UCSD-AML1 (cell line): Measurements from ENCODE around the gene RASGEF1C.
"Not testable (repeated sequence)": the region's sequence is repeated elsewhere in the genome, so short reads cannot be mapped to it uniquely, and the experiment has no call there.

Source experiments
- DNase-seq: peaks from one replicate; lab custom pipeline; 2025; ENCODE audit not compliant: unreplicated experiment; lab: John Stamatoyannopoulos, UW

The RASGEF1C gene

DNA sequence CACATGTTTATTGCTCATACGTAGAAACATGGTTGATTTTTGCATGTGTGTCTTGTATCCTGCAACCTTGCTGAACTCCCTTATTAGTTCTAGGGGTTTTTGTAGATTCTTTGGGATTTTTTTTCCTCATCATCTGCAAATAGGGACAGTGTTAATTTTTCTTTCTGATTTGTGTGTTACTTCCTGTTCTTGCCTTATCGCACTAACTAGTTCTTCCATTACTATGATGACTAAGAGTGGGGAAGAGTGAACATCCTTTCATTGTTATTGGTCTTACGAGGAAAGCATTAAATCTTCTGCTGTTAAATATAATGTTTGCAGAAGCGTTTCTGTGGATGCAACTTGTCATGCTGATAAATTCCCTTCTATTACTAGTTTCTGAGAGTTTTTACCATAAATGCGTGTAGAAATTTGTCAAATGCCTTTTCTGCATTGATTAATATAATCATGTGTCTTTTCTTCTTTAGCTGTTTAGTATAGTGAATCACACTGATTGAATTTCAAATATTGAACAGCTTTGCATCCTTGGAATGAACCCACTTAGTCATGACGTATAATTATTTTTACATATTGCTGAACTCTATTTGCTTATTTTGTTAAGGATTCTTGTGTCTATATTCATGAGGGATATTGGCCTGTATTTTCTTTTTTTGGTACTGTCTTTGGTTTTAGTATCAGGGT lies 105.4 kb downstream of the RASGEF1C start:
- no peak for DNase-seq

DNA sequence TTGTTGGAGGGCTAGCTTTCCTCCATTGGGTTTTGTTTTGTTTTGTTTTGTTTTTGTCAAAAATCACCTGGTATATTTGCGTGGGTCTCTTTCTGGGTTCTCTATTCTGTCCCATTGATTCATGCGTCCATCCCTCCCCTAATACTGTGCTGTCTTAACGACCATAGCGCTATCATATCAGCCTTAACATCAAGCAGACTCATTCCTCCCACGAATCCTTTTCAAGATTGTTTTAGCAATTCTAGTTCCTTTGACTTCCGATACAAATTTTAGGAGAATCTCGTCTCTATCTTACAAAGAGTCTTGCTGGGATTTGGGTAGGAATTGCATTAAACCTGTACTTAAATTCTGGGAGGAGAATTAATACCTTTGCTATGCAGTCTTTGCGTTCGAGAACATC lies 106.4 kb downstream of the RASGEF1C start:
- no peak for DNase-seq

DNA sequence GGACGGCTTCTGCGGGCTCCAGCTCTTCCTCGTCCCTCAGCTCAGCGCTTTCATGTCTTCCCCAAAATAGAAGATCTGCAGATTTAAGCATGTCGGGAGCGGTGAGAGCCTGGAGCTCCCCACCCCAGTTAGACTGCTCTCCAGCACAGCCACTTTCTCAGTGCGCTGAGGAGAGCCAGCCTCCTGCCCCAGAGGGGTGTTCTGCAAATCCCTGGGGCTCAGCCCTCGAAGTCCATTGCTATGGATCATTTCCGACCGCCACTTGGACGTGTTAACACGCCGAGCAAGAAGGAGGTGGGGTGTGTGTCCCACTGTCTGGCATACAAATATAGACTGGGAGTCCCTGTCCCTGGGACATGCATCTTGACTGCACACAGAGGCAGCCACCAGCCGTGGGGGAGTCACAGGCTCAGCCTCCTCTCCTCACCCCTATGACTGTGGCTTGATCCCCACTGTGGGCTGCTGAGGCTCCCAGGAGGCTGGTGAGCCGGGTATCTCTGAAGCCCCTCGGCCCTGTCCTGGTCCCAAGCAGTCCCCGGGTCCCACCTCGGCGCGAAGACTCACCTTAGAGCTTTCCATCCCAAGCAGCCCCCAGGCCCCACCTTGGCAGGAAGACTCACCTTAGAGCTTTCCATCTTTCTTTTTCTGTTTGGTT lies 107.4 kb downstream of the RASGEF1C start:
- DNase-seq: no peak

DNA sequence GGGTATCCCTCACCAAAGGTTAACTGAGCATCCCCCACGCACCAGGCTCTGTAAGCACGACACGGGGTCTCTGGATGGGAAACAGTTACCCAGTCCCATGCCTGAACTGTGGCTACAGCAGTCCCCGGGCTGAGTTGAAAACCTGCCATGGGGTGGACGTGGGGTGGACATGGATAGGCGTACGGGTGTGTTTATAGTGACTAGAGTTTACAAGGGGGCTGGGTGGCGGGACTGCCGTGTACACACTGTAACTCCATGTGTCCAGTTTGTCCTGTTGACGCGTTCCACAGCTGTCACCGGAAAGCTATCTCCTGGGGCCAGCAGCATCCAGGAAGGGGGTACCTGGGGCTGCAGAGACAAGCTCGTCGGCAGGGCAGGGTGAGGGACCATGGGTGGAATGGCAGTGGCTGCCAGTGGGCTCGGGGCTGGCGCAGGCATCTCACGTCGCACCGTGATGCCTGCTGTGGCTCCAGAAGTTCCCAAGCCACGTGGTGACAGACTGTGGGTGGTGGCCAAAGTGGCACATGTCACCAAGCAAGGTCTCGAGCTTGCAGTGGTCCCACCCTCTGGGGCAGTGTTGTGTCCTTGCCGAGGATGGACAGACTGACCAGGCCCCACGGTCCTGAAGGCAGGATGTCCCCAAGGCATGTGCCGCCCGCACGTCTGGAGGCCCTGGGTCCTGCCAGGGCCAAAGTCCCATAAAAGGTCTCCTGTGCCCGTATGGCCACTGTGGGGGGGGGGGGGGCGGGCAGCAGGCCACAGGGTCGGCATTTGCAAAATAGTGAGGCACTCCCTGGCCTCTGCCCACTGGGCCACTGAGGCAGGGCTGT lies 108.2 kb downstream of the RASGEF1C start:
- no peak for DNase-seq

DNA sequence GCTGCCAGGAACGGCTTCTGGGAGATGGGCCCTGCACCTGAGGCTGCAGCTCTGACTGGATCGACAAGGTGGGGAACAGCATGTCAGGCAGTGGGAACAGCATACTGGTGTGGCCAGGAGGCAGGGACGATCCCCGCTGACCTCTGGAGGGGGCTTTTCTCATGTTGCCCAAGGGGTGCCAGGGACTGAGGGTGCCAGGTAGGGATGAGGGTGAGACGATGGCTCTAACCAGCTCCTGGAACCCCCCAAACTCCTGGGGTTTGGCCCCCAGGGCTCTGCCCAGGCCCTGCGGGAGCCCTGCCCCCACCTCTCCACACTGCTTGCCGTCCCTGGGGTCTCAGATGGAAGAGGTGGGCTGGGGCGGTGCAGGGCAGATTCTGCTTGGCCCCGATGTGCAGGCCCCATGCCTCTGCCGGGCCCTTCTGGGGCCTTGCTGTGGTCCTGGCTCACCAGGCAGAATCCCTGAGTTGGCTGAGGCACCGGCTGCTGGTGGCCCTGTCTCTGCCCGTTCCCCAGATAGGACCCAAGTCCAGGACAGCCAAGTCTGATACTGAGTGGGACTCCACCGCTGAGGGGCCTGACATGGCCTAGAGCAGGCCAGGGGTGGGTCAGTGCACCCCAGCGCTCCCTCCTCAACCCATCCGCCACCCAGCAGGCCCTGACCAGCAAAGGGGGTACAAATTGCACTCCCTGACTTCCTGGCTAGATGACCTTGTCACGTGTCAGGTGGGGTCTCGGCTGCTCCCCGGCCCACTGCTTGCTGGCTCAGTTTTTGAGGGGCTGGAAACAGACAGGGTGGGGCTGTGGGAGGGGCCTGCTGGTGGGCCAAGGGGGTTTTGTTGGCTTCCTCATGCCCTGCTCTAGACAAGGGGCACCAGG lies 109.0 kb downstream of the RASGEF1C start:
- no peak for DNase-seq

DNA sequence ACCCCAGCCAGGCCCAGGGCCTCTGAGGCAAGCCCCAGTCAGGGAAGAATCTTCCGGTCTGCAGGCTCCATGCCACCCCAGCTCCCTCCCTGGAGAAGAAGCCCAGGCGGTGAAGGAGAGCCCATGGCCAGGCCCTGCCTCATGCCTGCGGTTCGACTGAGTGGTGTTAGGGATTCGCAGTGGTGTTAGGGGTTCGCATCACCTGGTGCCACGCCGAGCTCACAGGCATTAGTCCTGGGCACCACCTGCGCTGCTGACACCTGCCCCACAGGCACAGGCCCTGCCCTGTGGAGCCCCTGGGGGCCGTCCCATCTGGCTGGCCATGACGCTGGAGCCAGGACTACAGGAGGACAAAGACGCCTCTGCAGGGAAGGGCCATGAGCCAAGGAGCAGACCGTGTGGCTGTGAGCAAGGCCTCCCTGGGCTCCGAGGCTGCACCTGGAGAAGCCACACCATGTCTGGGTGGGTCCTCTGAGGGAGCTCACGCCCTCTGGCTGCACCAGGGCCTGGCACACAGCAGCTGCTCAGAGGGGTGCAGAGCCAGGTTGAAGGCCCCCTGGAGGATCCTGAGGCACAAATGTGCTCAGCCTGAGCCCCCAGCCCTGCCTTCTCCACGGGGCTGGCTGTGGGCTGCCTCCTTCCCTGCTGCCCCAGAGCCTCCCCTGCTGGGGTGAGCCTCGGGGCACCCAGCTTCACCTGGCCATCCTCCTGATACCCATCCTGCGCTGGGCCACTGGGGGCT lies 109.8 kb downstream of the RASGEF1C start:
- no peak for DNase-seq

DNA sequence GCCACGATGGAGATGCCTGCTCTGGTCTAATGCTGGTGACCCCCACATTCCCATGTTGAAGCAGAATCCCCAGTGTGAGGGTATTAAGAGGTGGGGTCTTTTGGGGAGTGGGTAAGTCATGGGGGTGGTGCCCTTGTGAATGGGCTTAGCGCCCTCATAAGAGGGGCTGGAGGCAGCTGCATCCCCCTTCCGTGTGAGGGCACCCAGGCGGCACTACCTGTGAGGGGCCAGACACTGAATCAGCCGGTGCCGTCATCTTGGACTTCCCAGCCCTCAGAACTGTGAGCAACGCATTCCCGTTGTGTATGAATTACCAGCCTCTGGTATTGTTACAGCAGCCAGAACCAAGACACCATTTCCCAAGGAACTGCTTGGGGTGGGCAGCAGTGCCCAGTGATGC lies 110.5 kb downstream of the RASGEF1C start:
- DNase-seq: no peak

DNA sequence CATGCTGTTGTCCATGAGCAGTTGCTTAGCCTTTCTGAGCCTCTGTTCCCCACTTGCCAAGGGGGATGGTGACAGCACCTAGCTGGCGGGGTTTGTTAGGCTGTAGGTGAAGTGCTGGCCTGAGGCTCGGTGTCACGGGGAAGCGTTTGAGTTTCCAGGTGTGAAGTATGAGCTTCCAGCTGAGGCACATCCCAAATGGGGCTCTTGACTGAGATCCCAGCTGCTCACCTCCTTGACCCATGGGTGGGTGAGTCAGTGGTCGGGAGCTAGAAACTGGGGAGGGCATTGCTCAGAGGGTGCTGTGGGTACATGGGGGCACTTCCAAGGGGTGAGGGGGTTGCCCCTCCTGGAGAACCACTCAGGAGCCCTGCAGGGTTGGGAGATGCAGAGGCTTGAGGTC lies 111.1 kb downstream of the RASGEF1C start:
- no peak for DNase-seq

DNA sequence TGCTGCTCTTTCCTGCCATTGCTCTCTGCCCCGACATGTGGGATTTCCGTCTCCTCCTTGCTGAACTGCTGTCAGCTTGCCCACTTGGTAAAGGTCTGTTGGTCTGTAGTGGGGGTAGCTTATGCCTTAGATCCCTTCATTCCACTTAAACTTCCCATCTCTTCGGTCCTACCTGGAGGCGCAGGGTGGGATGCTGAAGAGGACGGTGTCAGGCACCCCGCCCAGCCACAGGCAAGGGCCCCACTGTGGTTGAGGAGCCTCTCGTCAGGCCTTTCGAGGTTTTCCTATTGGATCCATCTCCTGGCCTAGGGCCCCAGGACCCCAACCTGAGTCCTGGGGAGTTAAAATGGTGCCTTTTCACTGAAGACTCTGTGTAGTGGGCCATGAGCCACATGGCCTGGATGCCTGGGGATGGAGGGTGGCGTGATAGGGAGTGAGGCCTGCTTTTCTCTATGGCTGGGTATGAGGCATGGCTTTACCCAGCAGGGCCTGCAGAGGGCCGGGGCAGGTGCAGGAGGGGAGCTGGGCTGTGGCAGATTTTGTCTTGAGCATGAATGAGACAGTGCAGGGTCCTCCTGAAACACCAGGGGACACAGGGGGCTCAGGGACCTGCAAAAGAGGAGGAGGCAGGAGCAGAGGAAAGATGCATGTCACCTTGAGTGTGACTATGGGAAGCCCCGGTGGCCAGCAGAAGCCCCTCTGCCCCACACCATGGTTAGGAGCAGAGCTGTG lies 111.7 kb downstream of the RASGEF1C start:
- no peak for DNase-seq

DNA sequence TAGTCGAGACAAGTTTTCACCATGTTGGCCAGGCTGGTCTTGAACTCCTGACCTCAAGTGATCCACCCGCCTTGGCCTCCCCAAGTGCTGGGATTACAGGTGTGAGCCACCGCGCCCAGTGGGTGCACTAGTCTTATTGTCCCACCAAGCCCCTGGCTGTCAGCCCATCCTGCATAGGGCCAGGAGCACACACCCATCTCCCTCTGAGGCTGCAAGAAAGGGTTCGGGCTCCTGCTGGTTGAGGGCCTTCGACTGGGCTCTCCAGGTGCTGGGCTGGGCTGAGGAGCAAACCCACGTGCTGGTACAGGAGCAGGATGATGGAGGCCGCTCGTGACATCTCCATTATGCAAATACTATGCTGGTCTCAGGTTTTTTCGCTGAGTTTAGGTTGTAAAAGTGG lies 112.4 kb downstream of the RASGEF1C start:
- no peak for DNase-seq

DNA sequence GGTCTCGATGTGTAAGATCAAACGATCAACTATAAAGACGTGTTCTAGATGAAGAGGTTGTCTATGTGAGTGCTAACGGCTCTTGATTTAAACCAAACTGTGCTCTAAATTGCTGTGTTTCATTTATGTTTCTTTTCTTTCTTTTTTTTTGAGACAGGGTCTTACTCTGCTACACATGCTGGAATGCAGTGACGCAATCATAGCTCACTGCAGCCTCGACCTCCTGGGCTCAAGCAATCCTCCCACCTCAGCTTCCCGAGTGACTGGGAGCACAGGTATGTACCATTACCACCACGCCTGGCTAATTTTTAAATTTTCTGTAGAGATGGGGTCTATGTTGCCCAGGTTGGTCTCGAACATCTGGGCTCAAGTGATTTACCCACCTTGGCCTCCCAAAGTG lies 113.5 kb downstream of the RASGEF1C start:
- DNase-seq: no peak

DNA sequence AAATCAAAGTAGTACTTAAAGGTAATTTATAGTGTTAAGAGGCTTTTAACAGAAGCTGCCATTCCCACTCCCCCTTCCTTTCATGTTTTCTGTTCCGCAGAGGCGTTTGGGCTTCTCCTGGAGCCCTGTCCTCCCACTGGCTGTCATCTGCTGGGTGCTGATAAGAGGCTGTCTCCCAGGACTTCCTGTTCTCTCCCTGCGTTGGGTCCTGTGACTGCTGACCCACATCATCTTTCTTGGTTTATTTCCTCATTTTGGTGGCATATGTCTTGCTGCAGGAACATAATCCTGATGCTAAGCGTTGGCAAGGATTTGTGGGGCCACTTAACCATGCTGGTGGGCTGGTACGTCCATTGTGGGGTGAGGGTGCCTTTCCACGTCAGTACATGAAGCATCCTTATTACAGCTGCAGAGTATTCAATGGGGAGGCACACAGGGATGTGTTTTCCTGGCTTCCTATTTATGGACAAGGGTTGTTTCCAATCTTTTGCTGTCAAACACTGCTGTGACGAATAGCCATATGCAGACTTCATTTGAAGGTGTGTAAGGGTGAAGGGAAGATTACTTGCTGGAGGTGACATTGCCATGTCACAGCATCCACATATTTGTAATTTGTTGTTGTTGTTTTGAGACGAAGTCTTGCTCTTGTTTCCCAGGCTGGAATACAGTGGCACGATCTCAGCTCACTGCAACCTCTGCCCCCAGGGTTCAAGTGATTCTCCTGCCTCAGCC lies 115.2 kb downstream of the RASGEF1C start:
- peak; percentile 83 for DNase-seq

DNA sequence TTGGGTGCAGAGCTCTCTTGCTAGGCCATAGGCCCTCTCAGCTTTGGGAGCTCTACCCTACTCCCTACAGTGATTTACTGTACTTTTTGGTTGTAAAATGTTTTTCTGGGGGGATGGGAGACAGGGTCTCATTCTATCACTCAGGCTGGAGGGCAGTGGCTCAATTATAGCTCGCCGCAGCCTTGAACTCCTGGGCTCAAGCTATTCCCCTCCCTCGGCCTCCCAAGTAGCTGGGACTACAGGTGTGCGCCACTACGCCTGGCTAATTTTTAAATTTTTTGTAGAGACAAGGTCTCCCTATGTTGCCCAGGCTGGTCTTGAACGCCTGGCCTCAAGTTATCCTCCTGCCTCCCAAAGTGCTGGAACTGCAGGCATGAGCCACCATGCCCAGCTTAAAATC lies 115.8 kb downstream of the RASGEF1C start:
- DNase-seq: no peak

DNA sequence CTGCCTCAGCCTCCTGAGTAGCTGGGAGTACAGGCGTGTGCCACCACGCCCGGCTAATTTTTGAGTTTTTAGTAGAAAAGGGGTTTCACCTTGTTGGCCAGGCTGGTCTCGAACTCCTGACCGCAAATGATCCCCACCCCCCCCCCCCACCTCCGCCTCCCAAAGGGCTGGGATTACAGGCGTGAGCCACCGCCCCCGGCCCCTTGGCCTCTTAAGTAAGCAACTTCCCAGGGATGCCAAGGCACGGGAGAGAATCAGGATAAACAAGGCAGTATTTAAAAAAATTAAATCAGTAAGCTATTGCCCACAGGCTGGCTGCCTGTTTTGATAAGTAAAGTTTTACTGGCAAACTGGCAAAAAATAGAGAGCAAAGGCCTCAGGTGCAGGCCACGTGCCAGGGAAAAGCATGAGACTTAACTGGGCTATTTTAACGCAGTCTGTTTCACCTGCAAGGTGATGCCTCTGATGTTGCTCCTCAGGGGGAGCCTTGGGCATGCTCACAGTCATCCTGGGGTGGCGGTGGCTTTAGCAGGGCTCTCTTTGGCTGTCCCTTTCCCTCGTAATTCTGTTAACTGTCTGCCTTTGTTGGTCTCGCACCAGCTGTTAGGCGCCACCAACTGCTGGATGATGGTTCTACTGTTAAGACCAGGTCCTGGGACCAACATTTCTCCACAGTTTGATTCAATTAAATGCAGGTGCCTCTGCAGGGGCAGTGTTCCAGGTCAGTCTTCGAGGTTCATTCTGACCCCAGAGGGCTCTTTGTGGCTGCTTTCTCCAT lies 118.1 kb downstream of the RASGEF1C start:
- DNase-seq: peak; percentile 62

DNA sequence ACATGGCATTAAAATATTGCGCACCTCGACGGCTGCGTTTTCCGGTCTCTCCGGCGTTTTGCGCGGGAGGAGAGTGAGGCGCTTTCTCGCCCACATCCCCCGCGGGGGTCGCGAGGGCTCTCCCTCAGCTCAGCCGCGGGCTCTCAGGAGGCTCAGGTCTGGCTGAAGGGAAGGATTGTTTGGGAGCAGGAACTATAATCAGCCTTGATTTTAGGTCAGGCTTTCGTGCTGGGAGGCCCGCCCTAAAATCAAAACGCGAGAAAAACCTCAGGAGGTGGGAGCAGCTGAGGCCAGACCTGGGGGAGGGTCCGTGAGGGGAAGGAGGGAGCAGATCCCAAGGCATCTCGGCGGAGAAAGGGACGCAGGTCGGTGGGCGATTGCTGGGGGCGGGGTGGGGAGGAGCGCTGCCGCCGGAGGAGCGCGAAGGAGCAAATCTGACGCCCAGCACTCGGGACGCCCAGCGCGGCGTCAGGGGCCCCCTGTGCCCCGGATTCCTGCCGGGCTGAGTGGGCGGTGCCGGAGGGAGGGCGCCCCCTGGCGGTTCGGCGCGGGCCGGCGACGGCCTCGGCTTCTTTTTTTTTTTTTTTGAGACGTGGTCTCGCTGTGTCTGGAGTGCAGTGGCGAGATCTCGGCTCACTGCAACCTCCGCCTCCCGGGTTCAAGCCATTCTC lies 118.8 kb downstream of the RASGEF1C start:
- DNase-seq: peak; percentile 82

DNA sequence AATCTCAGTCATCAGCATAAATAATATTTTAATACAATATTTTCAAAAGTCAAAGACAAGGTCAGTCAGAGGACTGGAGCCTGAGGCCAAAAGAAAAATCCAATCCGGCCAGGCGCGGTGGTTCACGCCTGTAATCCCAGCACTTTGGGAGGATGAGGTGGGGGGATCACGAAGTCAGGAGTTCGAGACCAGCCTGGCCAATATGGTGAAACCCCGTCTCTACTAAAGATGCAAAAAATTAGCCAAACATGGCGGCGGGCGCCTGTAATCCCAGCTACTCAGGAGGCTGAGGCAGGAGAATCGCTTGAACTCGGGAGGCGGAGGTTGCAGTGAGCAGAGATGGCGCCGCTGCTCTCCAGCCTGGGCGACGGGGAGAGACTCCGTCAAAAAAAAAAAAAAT lies 119.4 kb downstream of the RASGEF1C start:
- DNase-seq: not testable (repeated sequence)

DNA sequence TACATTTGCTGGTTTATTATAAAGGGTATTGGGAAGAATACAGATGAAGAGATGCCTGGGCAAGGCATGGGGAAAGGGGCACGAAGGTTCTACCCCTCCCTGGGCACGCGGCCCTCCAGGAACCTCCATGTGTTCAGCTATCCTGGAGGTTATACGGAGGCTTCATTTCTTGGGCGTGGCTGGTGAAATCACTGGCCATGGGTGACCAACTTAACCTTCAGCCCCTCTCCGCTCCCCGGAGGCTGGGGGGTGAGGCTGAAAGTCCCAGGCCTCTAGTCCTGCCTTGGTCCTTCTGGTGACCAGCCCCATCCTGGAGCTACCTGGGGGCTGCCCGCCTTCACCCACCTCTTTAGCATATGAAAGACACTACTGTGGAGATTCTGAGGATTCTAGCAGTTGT lies 120.5 kb downstream of the RASGEF1C start:
- no peak for DNase-seq
